HG03460 (cell line): ENCODE results near the gene CSNK1D.
"Not testable (repeated sequence)": the region's sequence is repeated elsewhere in the genome, so short reads cannot be mapped to it uniquely, and the experiment has no call there.

Experiments used
- ATAC-seq: cut with Tn5 transposase; IDR thresholded peaks from one replicate; pipeline ENCODE4 v1.9.1; 2021; ENCODE audit not compliant: unreplicated experiment

CSNK1D gene

DNA sequence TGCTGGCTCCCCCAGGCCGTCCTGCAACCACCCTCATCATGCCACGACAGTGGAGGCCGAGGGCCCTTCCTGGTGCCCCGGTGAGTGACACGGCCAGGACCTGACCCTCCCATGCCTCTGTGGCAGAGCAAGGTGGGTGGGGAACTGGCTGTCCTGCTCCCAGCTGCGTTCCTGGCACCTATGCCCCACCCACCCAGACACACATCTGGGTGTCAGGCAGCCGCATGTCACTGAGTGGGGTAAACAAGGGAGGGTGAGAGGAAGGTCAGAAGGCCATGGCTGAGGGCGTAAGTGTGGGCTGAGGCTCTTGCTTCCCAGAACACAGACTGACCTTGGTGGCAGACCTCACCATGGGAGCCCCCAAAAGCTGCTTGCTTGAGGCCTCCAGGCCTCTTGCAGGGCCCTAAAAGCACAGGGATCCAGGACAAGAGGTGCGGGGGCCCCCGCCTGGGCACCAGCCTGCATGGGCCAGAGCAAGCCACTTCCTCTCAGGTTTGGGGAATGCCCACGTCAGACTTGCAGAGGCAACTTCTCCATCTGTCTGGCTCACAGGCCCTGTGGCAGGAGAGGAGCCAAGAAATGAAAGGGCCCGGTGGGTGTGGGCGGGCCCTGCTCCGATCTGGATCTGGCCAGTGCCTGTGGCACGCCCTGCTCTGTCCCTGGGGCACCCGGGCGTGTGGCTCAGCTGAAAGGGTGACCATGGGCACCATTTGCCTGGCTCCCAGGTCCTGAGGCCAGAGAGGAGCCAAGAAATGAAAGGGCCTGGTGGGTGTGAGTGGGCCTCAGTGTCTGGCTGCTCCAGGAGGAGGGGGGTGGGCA, 57.0 kb downstream of the CSNK1D start:
- peak; percentile 38 for ATAC-seq

DNA sequence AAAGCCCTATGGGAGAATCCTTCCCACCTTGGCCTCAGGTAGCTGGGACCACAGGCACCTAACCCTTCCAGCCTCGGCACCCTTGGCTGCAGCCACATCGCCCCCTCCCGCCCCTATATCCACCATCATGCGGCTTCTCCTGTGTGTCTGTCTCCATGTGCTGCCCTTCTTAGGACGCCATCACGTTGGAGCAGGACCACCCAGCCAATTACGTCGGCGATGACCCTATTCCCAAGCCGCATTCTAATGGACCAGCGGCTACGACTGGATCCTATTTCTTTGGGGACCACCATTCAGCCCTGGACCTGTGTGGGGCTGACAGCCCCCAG, 57.6 kb downstream of the CSNK1D start:
- ATAC-seq = no peak

DNA sequence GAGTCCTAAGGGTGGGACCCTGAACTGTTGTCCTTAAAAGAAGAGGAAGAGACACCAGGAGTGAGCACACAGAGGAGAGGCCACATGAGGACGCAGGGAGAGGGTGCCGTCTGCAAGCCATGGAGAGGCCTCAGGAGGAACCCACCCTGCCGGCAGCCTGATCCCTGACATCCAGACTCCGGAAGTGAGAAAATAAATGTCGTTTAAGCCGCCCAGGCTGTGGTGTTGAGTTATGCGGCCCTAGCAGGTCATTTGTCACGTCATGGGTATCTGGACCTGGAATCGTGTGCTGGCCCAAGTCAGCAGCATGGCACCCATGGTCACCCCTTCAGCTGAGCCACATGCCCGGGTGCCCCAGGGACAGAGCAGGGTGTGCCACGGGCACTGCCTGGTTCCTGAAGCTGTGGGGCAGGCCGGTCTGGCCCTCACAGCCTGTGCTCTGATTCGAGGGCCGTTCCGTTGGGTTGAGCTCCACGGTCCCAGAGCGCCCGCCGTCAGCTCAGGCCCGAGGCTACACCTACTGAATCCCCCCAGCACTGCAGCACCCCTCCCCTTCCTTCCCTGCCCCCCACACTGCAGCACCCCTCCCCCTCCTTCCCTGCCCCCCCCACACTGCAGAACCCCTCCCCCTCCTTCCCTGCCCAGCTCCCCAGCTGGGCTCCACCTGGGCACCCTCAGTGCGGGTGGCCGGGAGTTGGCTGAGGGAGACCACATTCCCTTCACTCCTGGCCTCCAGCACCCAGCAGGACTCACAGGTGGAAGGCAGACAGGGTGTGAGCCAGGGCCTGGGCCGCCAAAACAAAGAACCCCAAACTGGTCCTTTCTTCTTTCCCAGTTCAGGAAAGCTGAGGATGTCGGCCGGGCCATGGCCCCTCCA, 58.2 kb downstream of the CSNK1D start:
- ATAC-seq = no peak

DNA sequence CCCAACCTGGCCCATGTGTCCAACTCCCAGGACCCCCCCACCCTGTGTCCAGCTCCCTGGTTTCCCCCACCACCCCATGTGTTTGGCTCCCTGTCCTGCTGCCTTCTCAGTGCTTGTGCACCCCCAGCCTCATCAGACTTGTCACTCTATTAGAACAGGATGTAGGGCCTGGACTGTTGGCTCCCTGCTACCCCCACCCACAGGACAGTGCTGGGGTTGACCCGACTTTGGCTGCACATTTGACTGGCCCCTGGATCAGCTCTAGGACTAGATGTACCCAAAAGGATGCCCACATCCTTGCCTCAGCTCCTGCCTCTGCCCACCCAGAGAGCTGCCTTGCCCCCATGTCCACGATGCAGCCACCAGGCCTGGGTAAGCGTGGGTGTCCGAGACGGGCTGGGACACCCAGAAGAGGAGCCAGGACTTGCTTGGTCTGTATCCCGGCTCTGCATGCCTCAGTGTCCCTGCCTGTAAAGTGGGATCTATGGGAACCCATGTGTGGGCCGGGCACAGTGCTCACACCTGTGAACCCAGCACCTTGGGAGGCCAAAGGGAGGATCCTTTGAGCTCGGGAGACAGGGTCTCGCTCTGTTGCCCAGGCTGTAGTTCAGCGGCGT, 59.4 kb downstream of the CSNK1D start:
- ATAC-seq = no peak

DNA sequence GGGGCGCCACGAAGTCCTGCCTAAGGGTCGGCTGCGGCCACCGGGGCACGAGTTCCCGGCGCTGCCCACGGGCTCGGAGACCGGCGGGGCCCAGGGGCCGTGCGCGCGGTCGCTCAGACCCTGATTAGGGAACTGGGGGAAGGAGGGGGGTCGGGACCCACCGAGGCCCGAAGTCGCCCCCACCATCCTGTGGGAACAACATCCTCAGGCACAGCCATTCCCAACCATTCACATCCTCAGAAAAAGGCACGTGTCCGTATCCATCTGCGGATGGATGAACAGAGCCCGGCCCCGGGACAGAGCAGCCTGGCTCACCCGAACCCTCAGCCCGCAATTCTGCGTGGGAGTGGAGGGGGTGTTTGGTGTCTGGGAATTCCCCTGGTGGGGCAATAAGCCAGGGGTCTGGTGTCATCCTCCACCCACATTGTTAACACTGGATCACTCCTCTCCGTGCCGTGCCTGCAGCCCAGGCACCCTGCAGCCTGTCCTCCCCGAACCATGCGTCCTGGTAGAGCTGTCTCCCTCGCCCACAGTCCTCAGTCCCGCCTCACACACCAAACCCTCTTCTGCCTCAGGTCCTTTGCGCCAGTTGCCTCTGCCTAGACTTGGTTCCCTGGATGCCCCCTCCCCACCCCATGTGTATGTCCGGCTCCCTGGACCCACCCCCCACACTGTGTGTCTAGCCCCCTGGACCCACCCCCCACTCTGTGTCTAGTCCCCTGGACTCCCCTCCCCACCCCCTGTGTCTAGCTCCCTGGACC, 60.1 kb downstream of the CSNK1D start:
- no peak for ATAC-seq

DNA sequence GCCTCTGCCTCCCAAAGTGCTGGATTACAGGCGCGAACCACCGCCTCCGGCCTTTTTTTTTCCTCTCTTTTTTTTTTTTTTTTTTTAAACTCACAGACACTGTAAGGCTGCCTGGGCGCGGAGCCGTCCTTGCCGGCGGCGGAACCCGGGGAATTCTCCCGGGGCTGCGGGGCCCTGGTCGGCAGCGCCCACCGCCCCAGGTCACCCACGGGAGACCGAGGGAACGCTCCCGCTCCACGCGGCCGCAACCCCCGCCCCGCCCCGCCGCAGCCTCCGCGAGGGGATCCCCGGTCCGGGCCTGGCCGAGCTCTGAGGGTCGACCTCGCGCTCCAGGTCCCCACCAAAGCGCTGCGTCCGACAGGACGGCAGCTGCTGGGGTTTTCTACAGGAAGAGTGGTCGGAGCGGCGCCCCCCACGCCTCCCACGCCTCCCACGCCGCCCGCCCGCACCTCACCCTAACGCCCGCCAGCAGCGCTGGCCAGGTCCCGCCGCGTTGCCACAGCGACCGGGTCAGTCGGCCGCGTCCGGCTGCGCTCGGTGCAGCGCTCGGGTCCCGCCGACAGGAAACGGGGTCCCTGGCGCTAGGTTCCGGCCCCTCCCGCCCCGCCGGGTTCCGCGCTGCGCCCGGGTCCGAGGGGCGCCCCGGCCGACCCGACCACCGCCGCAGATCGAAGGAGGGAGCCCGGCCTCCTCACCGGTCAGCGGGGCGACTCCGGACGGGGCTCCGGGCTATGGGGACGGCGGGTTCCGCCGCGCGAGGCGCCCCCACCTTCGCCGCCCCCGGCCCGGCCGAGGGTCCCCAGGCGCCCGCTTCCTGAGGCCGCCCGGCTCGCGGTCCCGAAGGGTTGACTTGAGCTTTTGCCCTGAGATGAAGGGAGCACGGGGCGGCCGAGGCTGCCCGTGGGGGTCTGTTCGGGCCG, 60.9 kb downstream of the CSNK1D start, which contains the start of gene CCDC57:
Gene CCDC57 (minus strand): TSS at position 512 of the 920 bp plus-strand sequence. CDS start 10,898 bp downstream, outside the sequence.
- ATAC-seq = peak; percentile 70

DNA sequence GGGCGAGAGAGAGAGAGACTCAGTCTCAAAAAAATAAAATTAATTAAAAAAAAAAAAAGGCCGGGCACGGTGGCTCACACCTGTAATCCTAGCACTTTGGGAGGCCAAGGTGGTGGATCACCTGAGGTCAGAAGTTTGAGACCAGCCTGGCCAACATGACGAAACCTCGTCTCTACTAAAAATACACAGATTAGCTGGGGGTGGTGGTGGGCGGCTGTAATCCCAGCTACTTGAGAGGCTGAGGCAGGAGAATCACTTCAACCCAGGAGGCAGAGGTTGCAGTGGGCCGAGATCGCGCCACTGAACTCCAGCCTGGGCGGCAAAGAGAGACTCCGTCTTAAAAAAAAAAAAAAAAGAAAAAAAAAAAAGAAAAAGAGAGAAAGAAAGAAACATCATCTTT, 62.8 kb downstream of the CSNK1D start:
- not testable (repeated sequence) for ATAC-seq

DNA sequence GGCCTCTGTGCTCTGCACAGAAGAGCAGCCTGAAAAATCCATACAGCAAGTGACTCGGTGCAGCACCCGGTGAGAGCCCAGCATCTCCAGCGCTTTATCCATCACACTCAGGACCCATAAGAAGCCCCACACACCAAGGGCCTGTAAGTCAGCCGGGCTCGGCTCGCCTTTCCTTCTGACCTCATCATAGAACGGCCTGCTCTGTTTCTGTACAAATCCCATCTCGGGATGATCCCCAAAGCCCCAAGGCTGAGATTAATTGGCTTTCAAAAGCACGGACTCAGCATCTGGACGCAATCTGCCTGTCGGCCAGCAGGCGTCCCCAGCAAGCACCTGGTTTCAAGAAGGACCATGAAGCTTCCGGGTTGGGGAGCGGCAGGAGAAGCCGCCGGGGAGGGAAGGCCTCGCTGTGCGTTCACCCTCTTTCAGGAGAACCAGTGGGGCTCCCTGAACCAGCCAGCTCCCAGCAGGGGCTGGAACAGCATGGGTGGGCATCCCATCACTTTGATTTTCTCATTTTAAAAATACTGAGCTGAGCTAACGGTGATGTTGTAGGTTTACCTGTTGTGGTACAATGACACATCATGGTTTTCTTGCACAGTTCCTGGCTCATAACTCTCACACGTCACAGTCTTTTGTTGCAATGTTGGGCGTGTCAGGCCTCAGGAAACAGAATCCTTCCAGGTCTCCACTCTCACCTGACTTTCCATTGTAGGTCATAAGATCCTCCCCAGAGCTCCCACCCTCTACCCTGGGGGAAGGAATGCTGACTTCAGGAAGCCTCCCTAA, 67.6 kb downstream of the CSNK1D start:
- no peak for ATAC-seq

DNA sequence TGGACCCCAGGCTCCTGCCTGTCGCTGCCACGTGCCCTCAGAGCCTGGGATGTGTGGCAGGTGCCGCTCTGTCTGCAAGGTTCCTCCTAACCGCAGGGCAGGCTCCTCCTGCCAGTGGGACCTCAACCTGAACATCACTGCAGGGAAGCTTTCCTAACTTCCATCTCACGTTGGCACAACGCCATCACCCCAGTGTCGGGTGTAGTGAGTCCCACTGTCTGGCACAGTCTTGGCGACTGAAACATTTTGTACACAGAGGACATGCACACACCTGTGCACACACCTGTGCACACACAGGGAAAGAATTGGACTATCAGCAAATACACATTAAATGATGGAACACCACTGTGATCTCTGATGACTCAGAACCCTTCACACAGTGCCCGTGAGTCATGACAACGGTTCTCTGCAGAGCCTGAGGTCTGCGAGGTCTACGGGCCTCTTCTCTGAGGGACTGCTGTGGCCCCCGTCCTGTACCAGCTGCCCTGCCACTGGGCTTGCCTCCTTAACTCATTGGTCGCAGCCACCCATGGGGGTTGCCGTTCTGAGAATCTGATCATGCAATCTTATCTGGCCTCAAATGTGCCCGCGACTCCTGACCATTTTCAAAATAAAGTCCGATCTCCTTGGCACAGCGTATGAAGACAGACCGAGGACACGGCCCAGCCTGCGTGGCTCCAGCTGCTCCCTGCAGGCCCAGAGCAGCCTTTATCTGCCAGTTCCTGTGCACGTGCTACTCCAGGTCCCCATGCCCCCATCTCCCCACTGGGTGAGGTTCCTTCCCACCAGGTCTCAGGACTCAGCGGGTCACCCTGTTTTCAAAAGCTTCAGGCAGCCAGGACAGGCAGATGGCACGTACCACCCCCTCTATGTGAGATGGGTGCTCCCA, 68.4 kb downstream of the CSNK1D start:
- no peak for ATAC-seq

DNA sequence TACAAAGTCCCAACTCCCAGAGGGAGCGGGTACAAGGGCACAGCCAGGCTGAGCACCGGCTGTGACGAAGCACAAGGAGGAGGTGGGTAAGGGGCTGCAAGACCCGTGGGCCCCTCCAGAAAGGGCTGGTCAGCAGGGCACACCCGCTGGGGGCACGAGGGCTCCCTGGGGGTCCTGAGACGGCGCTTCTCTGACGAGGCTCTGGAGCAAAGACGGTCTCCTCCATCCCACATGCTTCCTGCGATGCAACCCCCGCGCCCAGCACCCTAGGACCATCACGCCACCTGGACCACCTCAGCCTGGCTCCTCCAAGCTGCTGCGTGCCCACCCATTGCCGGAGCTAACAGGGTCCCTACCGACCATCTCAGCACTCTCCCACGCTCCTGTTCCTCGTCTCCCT, 69.6 kb downstream of the CSNK1D start:
- no peak for ATAC-seq

DNA sequence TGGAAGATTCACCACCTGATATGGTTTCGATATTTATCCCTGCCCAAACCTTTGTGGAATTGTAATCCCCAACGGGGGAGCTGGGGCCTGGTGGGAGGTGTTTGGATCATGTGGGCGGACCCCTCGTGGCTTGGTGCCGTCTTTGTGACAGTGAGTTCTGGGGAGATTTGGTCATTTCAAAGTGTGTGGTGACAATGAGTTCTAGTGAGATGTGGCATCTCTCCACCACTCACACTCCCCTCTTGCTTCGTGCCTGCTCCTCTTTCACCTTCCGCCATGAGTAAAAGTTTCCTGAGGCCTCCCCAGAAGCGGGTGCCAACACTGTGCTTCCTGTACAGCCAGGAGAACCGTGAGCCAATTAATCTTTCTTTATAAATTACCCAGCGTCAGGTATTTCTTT, 70.5 kb downstream of the CSNK1D start:
- no peak for ATAC-seq

DNA sequence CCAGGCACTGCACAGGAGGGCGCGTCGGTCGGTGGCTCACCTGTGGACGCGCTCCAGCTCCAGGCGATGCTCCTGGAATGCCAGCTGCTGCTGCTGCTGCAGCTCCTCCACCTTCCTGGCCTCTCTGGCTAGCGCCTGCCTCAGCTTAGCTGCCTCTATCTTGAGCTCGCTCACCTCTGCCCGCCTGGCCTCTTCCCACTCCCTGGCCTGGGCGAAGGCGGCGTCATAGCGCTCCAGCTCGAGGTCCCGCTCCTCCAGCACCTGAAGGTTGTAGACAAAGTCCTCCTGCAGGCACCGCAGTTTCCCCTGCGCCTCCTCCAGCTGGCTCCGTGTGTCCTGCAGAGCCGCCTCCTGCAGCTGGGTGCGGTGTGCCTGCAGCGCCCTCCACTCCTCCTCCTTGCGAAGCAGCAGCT, 72.0 kb downstream of the CSNK1D start:
- no peak for ATAC-seq

DNA sequence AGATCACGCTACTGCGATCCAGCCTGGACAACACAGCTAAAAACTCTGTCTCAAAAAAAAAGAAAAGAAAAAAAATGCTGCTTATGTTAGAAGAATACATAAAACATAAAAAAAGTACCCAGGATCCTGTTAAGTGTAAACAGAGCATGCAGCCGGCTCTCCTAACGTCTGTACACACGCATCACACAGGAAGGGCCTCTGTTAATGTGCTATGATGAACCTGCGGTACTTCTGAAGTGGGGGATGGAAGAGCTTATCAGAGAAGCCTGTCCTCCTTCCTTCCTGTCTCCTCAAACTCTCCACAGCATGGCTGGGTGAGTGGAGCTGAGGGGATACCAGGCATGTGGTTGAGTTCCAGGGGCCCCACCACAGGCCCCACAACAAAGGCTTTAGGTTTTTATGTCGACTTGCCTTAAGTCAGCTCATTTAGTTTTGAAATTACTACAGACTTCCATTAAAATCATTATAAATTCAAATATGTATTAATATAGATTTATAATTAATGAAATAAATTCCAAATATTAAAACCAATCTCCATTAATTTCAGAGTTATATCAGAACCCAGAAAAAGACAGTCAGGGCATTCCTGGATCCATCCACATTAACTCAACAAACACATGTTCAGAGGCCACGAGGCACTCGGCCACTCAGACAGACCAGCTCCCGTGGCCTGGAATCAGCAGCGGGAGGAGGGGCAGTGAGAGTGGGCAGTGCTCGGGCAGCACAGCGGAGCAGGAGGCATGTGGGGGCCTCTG, 72.6 kb downstream of the CSNK1D start:
- ATAC-seq = no peak

DNA sequence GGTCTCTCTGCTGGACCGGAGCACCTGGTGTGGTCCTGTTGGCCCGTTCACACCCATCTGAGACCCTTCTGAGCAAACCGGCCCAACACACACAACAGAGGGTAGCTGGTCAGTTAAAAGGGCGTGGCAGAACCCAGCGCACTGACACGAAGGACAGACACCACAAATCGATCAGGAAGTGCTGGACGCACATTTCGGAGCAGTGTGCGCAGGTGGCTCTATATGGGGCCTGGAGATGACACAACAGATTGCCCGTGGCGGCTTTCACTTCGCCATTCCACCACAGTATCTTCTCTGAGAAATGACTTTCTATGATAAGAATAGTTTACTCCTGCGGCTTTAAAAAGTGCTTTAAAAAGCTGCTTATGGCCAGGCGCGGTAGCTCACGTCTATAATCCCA, 73.4 kb downstream of the CSNK1D start:
- no peak for ATAC-seq

DNA sequence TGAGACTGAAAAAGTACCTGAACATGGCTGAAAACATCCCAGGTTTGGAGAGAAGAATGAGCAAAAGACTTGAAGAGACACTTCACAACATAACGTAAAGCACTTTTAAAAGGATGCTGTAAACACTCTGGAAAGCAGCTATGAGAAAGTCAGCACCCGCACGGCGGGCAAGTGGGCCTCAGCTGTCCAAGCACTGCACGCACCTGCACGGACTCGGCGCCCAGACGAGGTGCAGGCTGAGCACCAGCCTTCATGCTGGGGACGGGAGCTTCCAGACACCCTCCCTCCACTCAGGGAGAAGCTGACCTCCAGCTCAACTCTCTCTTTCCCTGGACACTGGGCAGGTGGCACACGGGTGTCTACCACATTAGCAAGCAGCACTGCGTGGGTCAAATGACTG, 74.0 kb downstream of the CSNK1D start:
- ATAC-seq = no peak

DNA sequence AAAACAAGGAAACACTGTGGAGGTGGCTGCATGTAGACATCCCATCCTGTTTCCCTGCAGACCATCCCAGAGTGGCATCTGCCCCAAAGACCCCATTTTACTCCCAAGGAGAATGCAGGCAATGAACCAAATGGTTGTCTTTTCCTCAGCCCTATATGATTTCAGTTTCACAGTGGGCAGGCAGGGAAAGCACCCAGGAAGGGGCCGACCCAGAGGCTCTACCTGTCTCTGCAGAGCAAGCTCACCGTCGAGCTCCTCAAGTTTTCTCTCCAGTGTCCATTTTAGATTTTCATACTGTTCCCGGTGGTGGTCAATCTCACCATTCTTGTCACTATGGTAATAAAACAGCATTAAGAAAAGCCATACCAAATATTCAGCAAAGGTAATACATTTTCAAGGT, 75.4 kb downstream of the CSNK1D start:
- ATAC-seq = no peak
